ENCODE data around the gene ZNF514.

Gene ZNF514

GRCh38 chr2:95159690-95160449, at the start of gene ZNF514:
ZNF514 (minus strand) TSS chr2:95159848; CDS start chr2:95153253, 6,595 bp downstream.
- peak; percentile 24 to 58 (median 31) for DNase-seq (ENCODE audit: low read depth in 2 of 3, low spot score in 2 of 3)

GRCh38 chr2:95208106-95208505, 48.5 kb upstream of the ZNF514 start:
- no peak for DNase-seq (ENCODE audit: low read depth in 2 of 3, low spot score in 2 of 3)

- peak; percentile 61 to 70 (median 64) for DNase-seq (ENCODE audit: low read depth in 2 of 3, low spot score in 2 of 3)
Measured at GRCh38 chr2:95207111-95207961, 47.7 kb upstream of the ZNF514 start, which contains the start of gene ZNF892. ZNF892 (plus strand) TSS chr2:95207521; CDS start chr2:95207816, 295 bp downstream.

- DNase-seq (ENCODE audit: low read depth in 2 of 3, low spot score in 2 of 3), result no peak
Measured at GRCh38 chr2:95206096-95206495, 46.4 kb upstream of the ZNF514 start.

- no peak for DNase-seq (ENCODE audit: low read depth in 2 of 3, low spot score in 2 of 3)
Measured at GRCh38 chr2:95204396-95204795, 44.7 kb upstream of the ZNF514 start.

GRCh38 chr2:95203911-95204310, 44.3 kb upstream of the ZNF514 start:
- no peak for DNase-seq (ENCODE audit: low read depth in 2 of 3, low spot score in 2 of 3)

- peak in 2 of 3 experiments; percentile 9 to 16 for DNase-seq (ENCODE audit: low read depth in 2 of 3, low spot score in 2 of 3)
Measured at GRCh38 chr2:95192956-95193355, 33.3 kb upstream of the ZNF514 start.

GRCh38 chr2:95185973-95186372, 26.3 kb upstream of the ZNF514 start:
- DNase-seq (ENCODE audit: low read depth in 2 of 3, low spot score in 2 of 3), result no peak

- no peak for DNase-seq (ENCODE audit: low read depth in 2 of 3, low spot score in 2 of 3)
Measured at GRCh38 chr2:95185197-95185596, 25.5 kb upstream of the ZNF514 start.

GRCh38 chr2:95181774-95182173, 22.1 kb upstream of the ZNF514 start:
- no peak for DNase-seq (ENCODE audit: low read depth in 2 of 3, low spot score in 2 of 3)

GRCh38 chr2:95179451-95179850, 19.8 kb upstream of the ZNF514 start:
- no peak for DNase-seq (ENCODE audit: low read depth in 2 of 3, low spot score in 2 of 3)

- no peak for DNase-seq (ENCODE audit: low read depth in 2 of 3, low spot score in 2 of 3)
Measured at GRCh38 chr2:95174031-95174542, 14.4 kb upstream of the ZNF514 start.

- no peak for DNase-seq (ENCODE audit: low read depth in 2 of 3, low spot score in 2 of 3)
Measured at GRCh38 chr2:95171902-95172301, 12.3 kb upstream of the ZNF514 start.

- no peak for DNase-seq (ENCODE audit: low read depth in 2 of 3, low spot score in 2 of 3)
Measured at GRCh38 chr2:95166065-95166763, 6.6 kb upstream of the ZNF514 start.

- peak; percentile 83 to 94 (median 90) for DNase-seq (ENCODE audit: low read depth in 2 of 3, low spot score in 2 of 3)
Measured at GRCh38 chr2:95165371-95166064, 5.9 kb upstream of the ZNF514 start, which contains the start of gene ZNF2. ZNF2 (plus strand) TSS chr2:95165809; CDS start chr2:95176227, 10,418 bp downstream.

GRCh38 chr2:95165030-95165370, 5.4 kb upstream of the ZNF514 start:
- no peak for DNase-seq (ENCODE audit: low read depth in 2 of 3, low spot score in 2 of 3)

- peak; percentile 11 to 21 (median 19) for DNase-seq (ENCODE audit: low read depth in 2 of 3, low spot score in 2 of 3)
Measured at GRCh38 chr2:95158891-95159619, 593 bp downstream of the ZNF514 start.

- no peak for DNase-seq (ENCODE audit: low read depth in 2 of 3, low spot score in 2 of 3)
Measured at GRCh38 chr2:95158441-95158840, 1.2 kb downstream of the ZNF514 start.

- DNase-seq (ENCODE audit: low read depth in 2 of 3, low spot score in 2 of 3), result no peak
Measured at GRCh38 chr2:95149397-95149984, 10.2 kb downstream of the ZNF514 start.

- no peak for DNase-seq (ENCODE audit: low read depth in 2 of 3, low spot score in 2 of 3)
Measured at GRCh38 chr2:95143838-95144237, 15.8 kb downstream of the ZNF514 start.
